Stimulated activated CD4-positive, alpha-beta T cell treated with anti-CD3 and anti-CD28 coated beads, Interleukin-2, amount 100 ng/mL, for 48 hours (primary cell): Measurements from ENCODE around the gene COMMD6.
"Not testable (repeated sequence)": the region's sequence is repeated elsewhere in the genome, so short reads cannot be mapped to it uniquely, and the experiment has no call there.

Experiments used
- DNase-seq, 2 donors: peaks; one replicate each; pipeline ENCODE4 v3.0.0-alpha.2; 2020

The COMMD6 gene

GRCh38 chr13:75537401-75538365 is at the start of gene COMMD6:
COMMD6 (minus strand) TSS chr13:75537841; CDS start chr13:75537805, 36 bp downstream.
- DNase-seq: peak; percentile 59 to 67

- no peak for DNase-seq
Measured at GRCh38 chr13:75585153-75585552, 47.5 kb upstream of the COMMD6 start.

- DNase-seq: no peak
Measured at GRCh38 chr13:75583091-75583490, 45.5 kb upstream of the COMMD6 start.

- DNase-seq: no peak
Measured at GRCh38 chr13:75581874-75582640, 44.4 kb upstream of the COMMD6 start.

- no peak for DNase-seq
Measured at GRCh38 chr13:75579529-75579928, 41.9 kb upstream of the COMMD6 start.

GRCh38 chr13:75569576-75569975 is 31.9 kb upstream of the COMMD6 start:
- DNase-seq: no peak

- DNase-seq: no peak
Measured at GRCh38 chr13:75566658-75567057, 29.0 kb upstream of the COMMD6 start.

- DNase-seq: no peak
Measured at GRCh38 chr13:75558145-75558840, 20.7 kb upstream of the COMMD6 start.

- DNase-seq: no peak
Measured at GRCh38 chr13:75556961-75557360, 19.3 kb upstream of the COMMD6 start.

GRCh38 chr13:75555836-75556235 is 18.2 kb upstream of the COMMD6 start:
- DNase-seq: no peak

- DNase-seq: no peak
Measured at GRCh38 chr13:75554981-75555380, 17.3 kb upstream of the COMMD6 start.

GRCh38 chr13:75554464-75554863 is 16.8 kb upstream of the COMMD6 start:
- DNase-seq: no peak

- DNase-seq: peak; percentile 16 to 27
Measured at GRCh38 chr13:75550159-75550567, 12.5 kb upstream of the COMMD6 start.

- peak; percentile 97 for DNase-seq
Measured at GRCh38 chr13:75549262-75550158, 11.9 kb upstream of the COMMD6 start, which contains the start of gene UCHL3. UCHL3 (plus strand) TSS chr13:75549791; CDS start chr13:75549821, 30 bp downstream.

- DNase-seq: no peak
Measured at GRCh38 chr13:75547917-75548316, 10.3 kb upstream of the COMMD6 start.

- not testable (repeated sequence) for DNase-seq
Measured at GRCh38 chr13:75545386-75545785, 7.7 kb upstream of the COMMD6 start.

- no peak for DNase-seq
Measured at GRCh38 chr13:75544681-75545330, 7.2 kb upstream of the COMMD6 start.

GRCh38 chr13:75541961-75542360 is 4.3 kb upstream of the COMMD6 start:
- no peak for DNase-seq

GRCh38 chr13:75541287-75541686 is 3.6 kb upstream of the COMMD6 start:
- no peak for DNase-seq

GRCh38 chr13:75533861-75534260 is 3.8 kb downstream of the COMMD6 start:
- DNase-seq: no peak

- DNase-seq: no peak
Measured at GRCh38 chr13:75530549-75530961, 7.1 kb downstream of the COMMD6 start.
